Peyer's patch (tissue), 4 donors: ENCODE measurements around the gene OGA. TPM values are rescaled to one million over a fixed set of nuclear protein-coding genes. Genes with fewer than 3 reads are reported as not detected.

Source experiments
- DNase-seq, 3 donors: peaks; one replicate each; pipeline ENCODE4 v3.0.0-alpha.2; 2017 to 2019
- H3K27ac ChIP-seq, 4 donors: fragments of 200-600 bp; sonication (generic); one replicate each; pipeline ENCODE4 v1.5.1; 2016 to 2019
- H3K27me3 ChIP-seq, 2 donors: fragments of 200-600 bp; sonication (generic); one replicate each; pipeline ENCODE4 v1.5.1; 2019
- H3K36me3 ChIP-seq, 3 donors: fragments of 200-600 bp; sonication (generic); one replicate each; pipeline ENCODE4 v1.5.1; 2016 to 2019
- H3K4me1 ChIP-seq, 4 donors: fragments of 200-600 bp; sonication (generic); one replicate each; pipeline ENCODE4 v1.5.1; 2016 to 2019
- H3K4me3 ChIP-seq, 4 donors: fragments of 200-600 bp; sonication (generic); 1 replicate in 3 of 4; 2 replicates in 1 of 4; pipeline ENCODE4 v1.5.1; 2016 to 2019; ENCODE audit warnings: mild to moderate bottlenecking in 1 of 4
- H3K9me3 ChIP-seq, 4 donors: fragments of 200-600 bp; sonication (generic); one replicate each; pipeline ENCODE4 v1.5.1; 2016 to 2019; ENCODE audit warnings: mild to moderate bottlenecking in 1 of 4
- POLR2A ChIP-seq, 2 donors: fragments of 450-650 bp; IDR thresholded peaks; one replicate each; pipeline ENCODE4 v1.5.1; 2017; ENCODE audit warnings: antibody characterized with exemption in 2 of 2, mild to moderate bottlenecking in 2 of 2, moderate library complexity in 2 of 2
- total RNA-seq, 4 donors: library from RNA; depleted of rRNA; stranded (reverse); fragments of >200 nt; gene quantifications; one replicate each; pipeline ENCODE4 v1.1.0, GENCODE V29; 2016
- TF ChIP-seq, protein P1 (sequence below), 6 experiments: fragments of 450-650 bp in 4 of 6; fragments of 200-600 bp in 2 of 6; sonication (generic) in 1 of 6; IDR thresholded peaks; one replicate each; pipeline ENCODE4 v1.5.1; 2017 to 2019; ENCODE audit warnings: antibody characterized with exemption in 6 of 6, mild to moderate bottlenecking in 3 of 6, moderate library complexity in 1 of 6

Gene OGA
- total RNA-seq, 4 donors from 2014 or later: 142 to 367 (median 173) TPM

DNA sequence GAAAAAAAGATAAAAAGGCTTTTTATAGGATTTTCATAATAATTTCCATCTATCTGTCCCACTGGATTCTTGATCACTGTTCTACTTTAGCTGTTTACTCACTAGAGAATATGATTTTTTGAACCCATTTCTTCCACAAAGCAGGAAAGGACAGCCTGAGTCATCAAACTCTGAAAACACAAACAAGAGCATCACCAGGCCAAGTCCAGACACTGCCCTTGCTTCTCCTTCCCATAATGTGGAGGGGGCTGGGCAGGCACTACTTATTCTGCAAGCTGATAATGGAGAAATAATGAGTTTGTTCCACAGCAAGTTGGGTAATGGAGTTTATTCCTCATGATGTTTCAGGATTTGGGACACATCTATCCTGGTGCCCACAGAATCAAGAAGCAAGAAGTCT is 38.4 kb upstream of the OGA start:
- TF ChIP-seq, protein P1, sequence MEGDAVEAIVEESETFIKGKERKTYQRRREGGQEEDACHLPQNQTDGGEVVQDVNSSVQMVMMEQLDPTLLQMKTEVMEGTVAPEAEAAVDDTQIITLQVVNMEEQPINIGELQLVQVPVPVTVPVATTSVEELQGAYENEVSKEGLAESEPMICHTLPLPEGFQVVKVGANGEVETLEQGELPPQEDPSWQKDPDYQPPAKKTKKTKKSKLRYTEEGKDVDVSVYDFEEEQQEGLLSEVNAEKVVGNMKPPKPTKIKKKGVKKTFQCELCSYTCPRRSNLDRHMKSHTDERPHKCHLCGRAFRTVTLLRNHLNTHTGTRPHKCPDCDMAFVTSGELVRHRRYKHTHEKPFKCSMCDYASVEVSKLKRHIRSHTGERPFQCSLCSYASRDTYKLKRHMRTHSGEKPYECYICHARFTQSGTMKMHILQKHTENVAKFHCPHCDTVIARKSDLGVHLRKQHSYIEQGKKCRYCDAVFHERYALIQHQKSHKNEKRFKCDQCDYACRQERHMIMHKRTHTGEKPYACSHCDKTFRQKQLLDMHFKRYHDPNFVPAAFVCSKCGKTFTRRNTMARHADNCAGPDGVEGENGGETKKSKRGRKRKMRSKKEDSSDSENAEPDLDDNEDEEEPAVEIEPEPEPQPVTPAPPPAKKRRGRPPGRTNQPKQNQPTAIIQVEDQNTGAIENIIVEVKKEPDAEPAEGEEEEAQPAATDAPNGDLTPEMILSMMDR (IDR thresholded peaks at IDR 0.05): no peak
- TF ChIP-seq POLR2A (IDR thresholded peaks at IDR 0.05): no peak
- H3K4me3 ChIP-seq: no peak overlapping the region
- H3K27ac ChIP-seq: no peak overlapping the region
- no peaks in the 10 kb centered on the region for H3K36me3 ChIP-seq
- H3K4me1 ChIP-seq: no peaks in the 10 kb centered on the region
- no peak for DNase-seq
- H3K27me3 ChIP-seq: no peaks in the 10 kb centered on the region
- H3K9me3 ChIP-seq: no peaks in the 10 kb centered on the region

- peaks cover 0 to 32% (median 0%) of the 10 kb centered on the region in 3 donors for H3K36me3 ChIP-seq
- no peak overlapping the region for H3K4me3 ChIP-seq
- H3K4me1 ChIP-seq: no peaks in the 10 kb centered on the region
- no peaks in the 10 kb centered on the region for H3K27me3 ChIP-seq
- no peak overlapping the region for H3K27ac ChIP-seq
- peak in 1 of 3 donors; percentile 17 for DNase-seq
- no peaks in the 10 kb centered on the region for H3K9me3 ChIP-seq
- TF ChIP-seq POLR2A (IDR thresholded peaks at IDR 0.05): no peak
- TF ChIP-seq, protein P1 (IDR thresholded peaks at IDR 0.05): no peak
Observed at GRCh38 chr10:101851411-101852116, 33.3 kb upstream of the OGA start.

GRCh38 chr10:101850749-101851148 is 32.5 kb upstream of the OGA start:
- TF ChIP-seq POLR2A (IDR thresholded peaks at IDR 0.05): no peak
- TF ChIP-seq, protein P1 (IDR thresholded peaks at IDR 0.05): no peak
- no peak overlapping the region for H3K4me3 ChIP-seq
- no peaks in the 10 kb centered on the region for H3K27me3 ChIP-seq
- H3K36me3 ChIP-seq: peaks cover 0 to 40% (median 0%) of the 10 kb centered on the region in 3 donors
- H3K4me1 ChIP-seq: no peaks in the 10 kb centered on the region
- peak in 1 of 3 donors; percentile 9 for DNase-seq
- no peak overlapping the region for H3K27ac ChIP-seq
- H3K9me3 ChIP-seq: no peaks in the 10 kb centered on the region

GRCh38 chr10:101848894-101849351 is 30.7 kb upstream of the OGA start:
- H3K27ac ChIP-seq: no peak overlapping the region
- peak in 1 of 3 donors; percentile 28 for DNase-seq

GRCh38 chr10:101848408-101848807 is 30.2 kb upstream of the OGA start:
- Histone ChIP-seq H3K4me3 (no peak overlapping the region), H3K27me3 (no peaks in the 10 kb centered on the region), H3K4me1 (peaks cover 0 to 5% (median 2%) of the 10 kb centered on the region in 4 donors), H3K27ac (no peak overlapping the region), H3K36me3 (peaks cover 0 to 45% (median 0%) of the 10 kb centered on the region in 3 donors), H3K9me3 (no peaks in the 10 kb centered on the region)
- DNase-seq: peak in 1 of 3 donors; percentile 26
- TF ChIP-seq, protein P1 (IDR thresholded peaks at IDR 0.05): no peak
- no peak for TF ChIP-seq POLR2A (IDR thresholded peaks at IDR 0.05)

More at GRCh38 chr10:101848894-101849351, 30.7 kb upstream of the OGA start:
- no peaks in the 10 kb centered on the region for H3K9me3 ChIP-seq
- peaks cover 0 to 45% (median 0%) of the 10 kb centered on the region in 3 donors for H3K36me3 ChIP-seq
- H3K27me3 ChIP-seq: no peaks in the 10 kb centered on the region
- no peak overlapping the region for H3K4me3 ChIP-seq
- TF ChIP-seq, protein P1 (IDR thresholded peaks at IDR 0.05): no peak
- no peak for TF ChIP-seq POLR2A (IDR thresholded peaks at IDR 0.05)
- H3K4me1 ChIP-seq: peaks cover 0 to 3% (median 1%) of the 10 kb centered on the region in 4 donors
